ENCODE results near the gene SLITRK4. TPM values are rescaled to one million over a fixed set of nuclear protein-coding genes. Genes with fewer than 3 reads are reported as not detected.
A peak's percentile ranks its signal among the peaks of the same experiment; 100 is the strongest.

The SLITRK4 gene
- total RNA-seq, 2 donors from 2014 or later = 4.9 to 8.7 TPM

- Histone ChIP-seq H3K4me3 (peak overlapping the region; percentile 73), H3K27me3 (replicated peaks; ENCODE audit: insufficient read depth) (no peaks in the 10 kb centered on the region), H3K36me3 (no peaks in the 10 kb centered on the region), H3K9me3 (no peaks in the 10 kb centered on the region), H3K4me1 (ENCODE audit: control insufficient read depth in 1 of 2, low read depth in 2 of 2) (peaks cover 0 to 11% of the 10 kb centered on the region in 2 donors), H3K27ac (no peak overlapping the region)
- no peak for TF ChIP-seq CTCF (IDR thresholded peaks at IDR 0.05)
- DNase-seq (ENCODE audit: low spot score) (no peak), ATAC-seq (ENCODE audit: insufficient number of reproducible peaks, low FRiP score, low read depth) (no peak)
Measured at GRCh38 chrX:143634663-143635455, 1.0 kb downstream of the SLITRK4 start.

GRCh38 chrX:143634309-143634662, 1.6 kb downstream of the SLITRK4 start:
- peaks cover 0 to 11% of the 10 kb centered on the region in 2 donors for H3K4me1 ChIP-seq (ENCODE audit: control insufficient read depth in 1 of 2, low read depth in 2 of 2)
- no peak for ATAC-seq (ENCODE audit: insufficient number of reproducible peaks, low FRiP score, low read depth)

GRCh38 chrX:143633461-143634308, 2.2 kb downstream of the SLITRK4 start:
- peak overlapping the region; percentile 73 for H3K4me3 ChIP-seq
- H3K27ac ChIP-seq = peak overlapping the region; percentile 40 to 58
- peaks cover 0 to 11% of the 10 kb centered on the region in 2 donors for H3K4me1 ChIP-seq (ENCODE audit: control insufficient read depth in 1 of 2, low read depth in 2 of 2)
- H3K36me3 ChIP-seq = no peaks in the 10 kb centered on the region
- no peak for TF ChIP-seq CTCF (IDR thresholded peaks at IDR 0.05)
- DNase-seq (ENCODE audit: low spot score) = no peak
- H3K9me3 ChIP-seq = no peaks in the 10 kb centered on the region
- ATAC-seq (ENCODE audit: insufficient number of reproducible peaks, low FRiP score, low read depth) = no peak
- no peaks in the 10 kb centered on the region for H3K27me3 ChIP-seq (replicated peaks; ENCODE audit: insufficient read depth)

More at GRCh38 chrX:143634309-143634662, 1.6 kb downstream of the SLITRK4 start:
- H3K9me3 ChIP-seq = no peaks in the 10 kb centered on the region
- TF ChIP-seq CTCF (IDR thresholded peaks at IDR 0.05) = no peak
- no peaks in the 10 kb centered on the region for H3K36me3 ChIP-seq
- no peak for DNase-seq (ENCODE audit: low spot score)
- H3K27me3 ChIP-seq (replicated peaks; ENCODE audit: insufficient read depth) = no peaks in the 10 kb centered on the region
- peak overlapping the region; percentile 73 for H3K4me3 ChIP-seq
- peak overlapping the region in 1 of 2 donors; percentile 40 for H3K27ac ChIP-seq

- peak; percentile 42 for ATAC-seq (ENCODE audit: insufficient number of reproducible peaks, low FRiP score, low read depth)
- H3K27ac ChIP-seq = peak overlapping the region; percentile 40 to 58
Measured at GRCh38 chrX:143632625-143633410, 3.1 kb downstream of the SLITRK4 start.

More at GRCh38 chrX:143632625-143633410, 3.1 kb downstream of the SLITRK4 start:
- Histone ChIP-seq H3K36me3 (no peaks in the 10 kb centered on the region), H3K9me3 (no peaks in the 10 kb centered on the region), H3K4me1 (ENCODE audit: control insufficient read depth in 1 of 2, low read depth in 2 of 2) (peaks cover 0 to 11% of the 10 kb centered on the region in 2 donors), H3K27me3 (replicated peaks; ENCODE audit: insufficient read depth) (no peaks in the 10 kb centered on the region), H3K4me3 (peak overlapping the region; percentile 73)
- no peak for TF ChIP-seq CTCF (IDR thresholded peaks at IDR 0.05)
- DNase-seq (ENCODE audit: low spot score) = no peak

Data from thoracic aorta (tissue), 2 donors.